NCI-H2171 (cell line): ENCODE measurements around the gene KTN1.

Source experiments
- DNase-seq: peaks from one replicate; lab custom pipeline; 2025; lab: John Stamatoyannopoulos, UW

Gene KTN1

DNA sequence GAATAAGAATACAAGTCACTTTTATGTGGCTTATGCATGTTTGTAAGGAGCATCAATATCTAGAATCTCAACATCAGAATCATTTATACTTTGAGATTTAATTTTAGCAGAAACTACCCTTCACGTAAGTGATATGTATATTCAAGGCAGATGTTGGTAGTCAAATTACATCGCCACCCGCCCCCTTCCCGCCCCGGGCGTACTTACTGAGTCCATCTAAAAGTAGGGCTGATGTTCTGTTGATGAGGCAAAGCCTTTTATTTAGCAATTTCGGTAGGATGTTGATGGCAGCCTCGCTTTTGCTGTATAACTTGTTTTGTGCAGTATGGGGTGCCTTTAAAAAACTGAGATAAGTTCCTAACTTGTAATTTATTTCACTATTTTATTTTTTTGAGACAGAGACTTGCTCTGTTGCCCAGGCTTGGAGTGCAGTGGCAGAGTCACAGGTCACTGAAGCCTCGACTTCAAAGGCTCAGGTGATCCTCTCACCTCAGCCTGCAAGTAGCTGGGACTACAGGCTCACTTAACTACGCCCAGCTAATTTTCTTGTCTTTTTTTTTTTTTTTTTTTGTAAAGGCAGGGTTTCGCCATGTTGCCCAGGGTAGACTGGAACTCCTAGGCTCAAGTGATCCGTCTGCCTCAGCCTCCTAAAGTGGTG is 30.8 kb downstream of the KTN1 start:
- DNase-seq: no peak

DNA sequence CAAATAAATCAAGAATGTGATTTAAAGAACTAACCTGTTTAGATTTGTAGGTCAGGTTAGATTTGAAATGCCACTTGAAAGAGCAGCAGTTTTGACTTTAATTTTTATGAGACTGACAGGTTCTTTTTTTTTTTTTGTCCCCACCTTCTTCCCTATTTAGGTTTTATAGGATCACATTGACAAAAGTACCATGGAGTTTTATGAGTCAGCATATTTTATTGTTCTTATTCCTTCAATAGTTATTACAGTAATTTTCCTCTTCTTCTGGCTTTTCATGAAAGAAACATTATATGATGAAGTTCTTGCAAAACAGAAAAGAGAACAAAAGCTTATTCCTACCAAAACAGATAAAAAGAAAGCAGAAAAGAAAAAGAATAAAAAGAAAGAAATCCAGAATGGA is 31.9 kb downstream of the KTN1 start:
- DNase-seq: no peak

DNA sequence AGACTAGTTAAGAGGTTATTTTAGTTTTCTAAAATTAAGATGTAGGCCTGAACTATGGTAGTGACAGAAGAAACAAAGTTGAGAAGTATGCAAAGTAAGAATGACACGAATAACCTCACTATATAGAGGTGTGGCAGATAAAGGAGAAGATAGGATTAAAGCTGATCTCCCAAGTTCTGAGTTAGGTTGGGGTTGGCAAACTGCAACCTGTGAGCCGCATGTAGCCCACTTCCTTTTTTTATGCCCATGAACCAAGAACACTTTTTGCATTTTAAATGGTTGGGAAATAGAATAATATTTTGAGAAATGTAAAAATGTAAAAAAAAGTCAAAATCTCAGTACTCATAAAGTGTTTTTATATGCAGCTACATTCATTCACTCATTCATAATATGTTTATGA is 34.3 kb downstream of the KTN1 start:
- DNase-seq: no peak

DNA sequence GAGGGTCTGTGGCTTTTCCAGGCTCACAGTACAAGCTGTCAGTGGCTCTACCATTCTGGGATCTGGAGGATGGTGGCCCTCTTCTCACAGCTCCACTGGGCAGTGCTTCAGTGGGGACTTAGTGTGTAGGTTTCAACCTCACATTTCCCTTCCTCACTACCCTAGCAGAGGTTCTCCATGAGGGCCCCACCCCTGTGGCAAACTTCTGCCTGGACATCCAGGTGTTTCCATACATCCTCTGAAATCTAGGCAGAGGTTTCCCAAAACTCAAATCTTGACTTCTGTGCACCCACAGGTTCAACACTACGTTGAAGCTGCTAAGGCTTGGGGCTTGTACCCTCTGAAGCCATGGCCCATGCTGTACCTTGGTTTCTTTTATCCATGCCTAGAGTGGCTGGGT is 40.3 kb downstream of the KTN1 start:
- DNase-seq: no peak

DNA sequence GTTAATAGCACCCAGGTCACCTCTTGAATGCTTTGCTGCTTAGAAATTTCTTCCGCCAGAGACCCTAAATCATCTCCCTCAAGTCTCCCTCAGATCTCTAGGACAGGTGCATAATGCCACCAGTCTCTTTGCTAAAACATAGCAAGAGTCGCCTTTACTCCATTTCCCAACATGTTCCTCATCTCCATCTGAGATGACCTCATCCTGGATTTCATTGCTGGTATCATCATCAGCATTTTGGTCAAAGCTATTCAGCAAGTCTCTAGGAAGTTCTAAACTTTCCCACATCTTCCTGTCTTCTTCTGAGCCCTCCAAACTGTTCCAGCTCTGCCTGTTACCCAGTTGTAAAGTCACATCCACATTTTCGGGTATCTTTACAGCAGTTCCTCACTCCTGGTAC is 41.0 kb downstream of the KTN1 start:
- no peak for DNase-seq

DNA sequence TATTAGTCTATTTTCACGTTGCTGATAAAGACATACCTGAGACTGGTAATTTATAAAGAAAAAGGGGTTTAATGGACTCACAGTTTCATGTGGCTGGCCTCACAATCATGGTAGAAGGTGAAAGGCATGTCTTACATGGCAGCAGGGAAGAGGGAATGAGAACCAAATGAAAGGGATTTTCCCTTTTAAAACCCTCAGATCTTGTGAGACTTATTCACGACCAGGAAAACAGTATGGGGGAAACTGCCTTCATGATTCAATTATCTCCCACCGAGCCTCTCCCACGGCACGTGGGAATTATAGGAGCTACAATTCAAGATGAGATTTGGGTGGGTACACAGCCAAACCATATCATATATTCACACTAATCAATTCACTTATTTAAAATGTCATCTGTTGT is 41.4 kb downstream of the KTN1 start:
- no peak for DNase-seq

DNA sequence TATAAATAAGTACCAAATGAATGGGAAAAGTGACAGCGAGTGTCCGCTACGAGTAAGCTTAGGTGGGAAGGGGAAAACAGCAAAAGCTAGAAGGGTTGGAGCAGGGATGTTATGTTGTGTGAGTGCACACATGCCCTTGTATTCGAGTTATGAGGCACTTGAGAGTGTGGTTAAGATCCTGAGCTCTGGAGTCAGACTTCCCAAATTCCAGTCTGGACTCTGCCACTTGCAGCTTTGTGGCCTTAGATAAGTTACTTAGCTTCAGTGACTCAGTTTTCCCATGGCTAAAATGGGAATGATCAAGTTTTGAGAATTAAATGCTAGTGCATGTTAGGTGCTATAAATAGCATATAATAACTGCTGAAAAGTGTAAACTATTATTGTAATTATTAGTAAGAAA is 44.9 kb downstream of the KTN1 start:
- DNase-seq: no peak

DNA sequence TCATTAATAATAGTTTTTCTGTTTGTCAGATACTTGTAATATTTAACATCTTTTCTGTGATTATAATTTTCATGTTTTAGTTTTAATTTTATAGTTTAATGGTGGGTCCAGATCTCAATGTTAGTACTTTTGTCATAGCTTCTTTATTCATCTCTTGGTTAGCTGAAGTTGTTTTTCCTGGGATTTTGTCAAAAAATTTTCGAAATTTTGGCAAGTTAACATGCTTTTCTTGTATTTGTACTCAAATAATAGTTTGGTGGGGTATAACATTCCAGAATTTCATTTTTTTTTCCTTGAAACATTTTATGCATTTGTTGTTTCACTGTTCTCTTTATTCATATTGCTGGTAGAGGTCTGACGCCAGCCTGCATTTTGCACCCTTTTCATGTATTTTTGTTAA is 45.5 kb downstream of the KTN1 start:
- DNase-seq: no peak

- no peak for DNase-seq
These were observed 46.1 kb downstream of the KTN1 start for GRCh38 chr14:55626131-55626530.

DNA sequence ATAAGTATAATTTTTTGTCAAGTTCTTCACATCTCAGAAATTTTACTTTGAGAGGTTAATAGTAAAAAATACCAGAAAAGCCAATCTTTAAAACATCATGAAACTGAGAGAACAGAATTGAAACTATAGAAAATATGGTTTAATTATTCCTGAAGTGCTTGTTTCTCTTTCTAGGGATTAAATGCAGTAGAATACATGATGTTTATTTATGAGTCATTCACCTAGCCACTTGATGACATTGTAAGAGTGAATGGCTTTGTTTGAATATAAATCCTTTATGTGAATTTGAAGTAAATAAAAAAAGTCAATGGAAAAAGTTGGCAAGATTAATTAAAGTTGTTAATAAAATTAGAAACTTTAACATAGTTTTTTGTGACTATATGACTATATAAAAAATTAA is 48.4 kb downstream of the KTN1 start:
- DNase-seq: no peak

- no peak for DNase-seq
These were observed 58.7 kb downstream of the KTN1 start for GRCh38 chr14:55638665-55639064.

- DNase-seq: no peak
These were observed 61.3 kb downstream of the KTN1 start for GRCh38 chr14:55641290-55641689.

- DNase-seq: no peak
These were observed 61.9 kb downstream of the KTN1 start for GRCh38 chr14:55641954-55642353.

- DNase-seq: no peak
These were observed 65.1 kb downstream of the KTN1 start for GRCh38 chr14:55645145-55645544.

- DNase-seq: no peak
These were observed 66.1 kb downstream of the KTN1 start for GRCh38 chr14:55645845-55646832.

DNA sequence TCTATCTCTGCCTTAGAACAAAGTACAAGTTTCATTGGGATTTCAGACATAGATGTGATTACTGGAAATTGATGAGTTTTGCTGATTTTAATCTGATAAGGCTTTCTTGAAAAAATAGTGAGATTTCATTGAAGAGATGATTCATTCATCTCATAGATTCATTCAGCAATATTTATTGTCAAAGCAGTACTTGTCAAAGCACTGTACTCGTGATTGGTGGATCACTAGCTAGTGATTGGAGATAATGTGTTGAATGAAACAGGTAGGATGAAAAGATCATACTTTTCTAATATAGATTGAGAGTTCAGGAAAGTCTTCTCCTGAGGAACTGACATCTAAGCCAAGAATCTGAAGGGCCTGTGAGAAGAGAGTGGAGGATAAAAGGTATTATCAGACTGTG is 71.0 kb downstream of the KTN1 start:
- no peak for DNase-seq

GRCh38 chr14:55654243-55654642 is 74.2 kb downstream of the KTN1 start:
- DNase-seq: no peak

GRCh38 chr14:55661029-55661428 is 81.0 kb downstream of the KTN1 start:
- no peak for DNase-seq

- DNase-seq: no peak
These were observed 82.7 kb downstream of the KTN1 start for GRCh38 chr14:55662752-55663151.

DNA sequence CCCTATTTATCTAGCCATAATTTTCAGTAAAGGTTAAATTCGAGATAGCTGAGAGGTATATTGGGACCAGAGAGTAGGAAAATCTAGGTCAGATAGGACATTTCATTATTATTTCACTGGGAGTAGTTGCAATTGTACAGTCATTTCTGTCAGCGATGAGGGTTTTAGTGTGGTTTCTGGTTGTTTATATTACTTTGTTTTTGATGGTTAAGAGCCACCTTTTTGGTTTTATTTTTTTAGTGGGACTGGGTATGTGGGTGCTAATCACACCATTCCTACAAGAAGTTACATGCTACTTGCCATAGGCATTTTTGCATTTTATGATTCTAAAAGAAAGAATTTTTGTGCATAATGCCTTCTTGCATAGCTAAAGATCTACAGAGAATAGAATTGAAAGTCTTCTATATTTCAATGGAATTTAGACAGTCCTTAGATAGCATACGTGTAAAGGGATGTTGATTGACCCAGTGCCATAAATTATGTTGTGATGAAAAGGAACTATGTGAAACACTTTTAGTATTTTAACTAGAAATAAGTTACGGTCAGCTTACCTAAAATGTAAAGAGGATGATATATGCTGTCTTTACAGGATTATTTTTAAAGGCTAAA is 85.2 kb downstream of the KTN1 start:
- no peak for DNase-seq

DNA sequence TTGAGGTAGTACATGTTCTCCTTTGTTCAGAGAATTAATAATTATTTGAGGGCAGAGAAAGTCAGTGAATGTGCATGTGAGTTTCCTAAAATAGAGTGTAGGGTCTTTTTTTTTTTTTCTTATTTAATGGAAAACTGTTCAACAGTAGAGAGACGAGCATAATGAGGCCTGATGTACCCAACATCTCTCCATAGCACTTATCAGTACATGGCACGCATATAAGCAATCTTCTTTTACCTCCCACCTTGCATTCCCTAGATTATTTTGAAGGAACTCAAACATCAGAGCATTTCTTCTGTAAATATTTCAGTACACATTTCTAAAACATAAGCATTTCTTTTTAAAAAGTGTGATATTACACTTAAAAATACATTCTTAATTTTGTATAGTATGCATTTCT is 87.8 kb downstream of the KTN1 start:
- DNase-seq: no peak

- no peak for DNase-seq
These were observed 91.6 kb downstream of the KTN1 start for GRCh38 chr14:55671641-55672040.

- DNase-seq: no peak
These were observed 93.0 kb downstream of the KTN1 start for GRCh38 chr14:55673048-55673447.
